HG03565 (cell line): ENCODE measurements around the gene OR51G2.

Source experiments
- ATAC-seq: cut with Tn5 transposase; IDR thresholded peaks from one replicate; pipeline ENCODE4 v1.9.1; 2021; ENCODE audit warnings: mild to moderate bottlenecking, moderate library complexity; ENCODE audit not compliant: unreplicated experiment

The OR51G2 gene

GRCh38 chr11:4865855-4866254, 53.3 kb downstream of the OR51G2 start:
- ATAC-seq = no peak

GRCh38 chr11:4863876-4864275, 55.3 kb downstream of the OR51G2 start:
- ATAC-seq = no peak
